Endothelial cell of umbilical vein (primary cell): ENCODE results near the gene PGAP6. TPM values are rescaled to one million over a fixed set of nuclear protein-coding genes. Genes with fewer than 3 reads are reported as not detected.

Experiments
- BruUV-seq: library from RNA; stranded (reverse); fragments of 400-500 nt; replicated peaks from 2 replicates; lab custom pipeline; 2021; lab: Mats Ljungman, UMichigan
- CTCF ChIA-PET: fragments of 300-600, 350-600 bp; sonication (Branson Sonifier 250); formaldehyde crosslinking; loops from one replicate; lab custom pipeline; 2021; ENCODE audit warnings: antibody characterized with exemption, inconsistent platforms; lab: Charles Lee
- POLR2A ChIA-PET: fragments of 300-600, 350-600 bp; sonication (Branson Sonifier 250); formaldehyde crosslinking; loops from one replicate; lab custom pipeline; 2021; ENCODE audit warnings: antibody characterized with exemption, inconsistent platforms; lab: Charles Lee
- DNase-seq: peaks from one replicate; pipeline ENCODE4 v3.0.0-alpha.2; 2011; ENCODE audit warnings: low read depth, low spot score
- FAIRE-seq: peaks from 2 replicates; lab custom pipeline; 2011; peaks lifted over from hg19 to GRCh38; lab: Jason Lieb, UNC
- H2AFZ ChIP-seq: 2 replicates; pipeline ENCODE4 v1.6.0; 2012; ENCODE audit warnings: low read depth, low read length, control low read depth, inconsistent platforms
- H3K27ac ChIP-seq: 2 replicates; pipeline ENCODE4 v1.5.1; 2011; ENCODE audit warnings: low read depth, mild to moderate bottlenecking, control low read depth, low read length, moderate library complexity; ENCODE audit not compliant: insufficient read depth
- H3K27me3 ChIP-seq, 2 experiments: 2 replicates each; pipeline versions ENCODE4 v1.6.0 to v1.6.1; 2011; ENCODE audit warnings: low read length in 2 of 2, mixed read lengths in 1 of 2; ENCODE audit not compliant: control insufficient read depth in 2 of 2, insufficient read depth in 2 of 2
- H3K36me3 ChIP-seq, 2 experiments: 2 replicates in 1 of 2; 3 replicates in 1 of 2; pipeline ENCODE4 v1.5.1; 2011; ENCODE audit warnings: low read length in 2 of 2, mild to moderate bottlenecking in 1 of 2, moderate library complexity in 1 of 2; ENCODE audit not compliant: control insufficient read depth in 2 of 2, insufficient read depth in 2 of 2; ENCODE audit errors: extremely low read depth in 1 of 2
- H3K4me1 ChIP-seq: 3 replicates; pipeline ENCODE4 v1.5.1; 2011; ENCODE audit warnings: mild to moderate bottlenecking, low read length; ENCODE audit not compliant: control insufficient read depth, insufficient read depth; ENCODE audit errors: extremely low read depth
- H3K4me2 ChIP-seq: 2 replicates; pipeline ENCODE4 v1.6.1; 2011; ENCODE audit warnings: low read length, control low read depth, mixed read lengths; ENCODE audit not compliant: insufficient read depth
- H3K4me3 ChIP-seq, 3 experiments: fragments of 200-600 bp in 1 of 3; sonication (generic), shearing (Covaris generic) in 1 of 3; replicated peaks in 1 of 3; 2 replicates each; pipeline ENCODE4 v1.5.1; 2011 to 2016; ENCODE audit warnings: control low read depth in 3 of 3, low read length in 3 of 3, mild to moderate bottlenecking in 2 of 3, inconsistent platforms in 1 of 3, low read depth in 1 of 3, moderate library complexity in 1 of 3; ENCODE audit not compliant: insufficient read depth in 1 of 3
- H3K79me2 ChIP-seq: 2 replicates; pipeline ENCODE4 v1.6.0; 2012; ENCODE audit warnings: low read length, inconsistent platforms; ENCODE audit not compliant: control insufficient read depth, insufficient read depth
- H3K9ac ChIP-seq: replicated peaks from 2 replicates; pipeline ENCODE3; 2011; ENCODE audit warnings: low read length, control low read depth; ENCODE audit not compliant: insufficient read depth; ENCODE audit errors: extremely low read depth
- H3K9me1 ChIP-seq: replicated peaks from 3 replicates; pipeline ENCODE4 v1.6.0; 2011; ENCODE audit warnings: mild to moderate bottlenecking, low read length; ENCODE audit not compliant: control insufficient read depth, insufficient read depth; ENCODE audit errors: extremely low read depth
- H3K9me3 ChIP-seq: replicated peaks from 2 replicates; pipeline ENCODE4 v1.5.1; 2012; ENCODE audit warnings: low read length, inconsistent platforms; ENCODE audit not compliant: control insufficient read depth, insufficient read depth
- H4K20me1 ChIP-seq: replicated peaks from 2 replicates; pipeline ENCODE3; 2011; ENCODE audit warnings: mild to moderate bottlenecking, low read length; ENCODE audit not compliant: control insufficient read depth, insufficient read depth; ENCODE audit errors: extremely low read depth
- FOS ChIP-seq: IDR thresholded peaks from 2 replicates; pipeline ENCODE4 v1.6.1; 2011; ENCODE audit warnings: mild to moderate bottlenecking, low read length, moderate library complexity, borderline replicate concordance; ENCODE audit not compliant: insufficient read depth
- MYC ChIP-seq: IDR thresholded peaks from one replicate; pipeline ENCODE4 v1.6.1; 2011; ENCODE audit warnings: mild to moderate bottlenecking, low read depth, low read length
- POLR2AphosphoS5 ChIP-seq: IDR thresholded peaks from 2 replicates; pipeline ENCODE4 v1.6.1; 2012; ENCODE audit warnings: low read depth, mild to moderate bottlenecking, control low read depth, low read length, moderate library complexity; ENCODE audit not compliant: insufficient read depth
- dilution Hi-C: fragments of 300-500 bp; cut with MboI; formaldehyde crosslinking; loops from one replicate; pipeline ENCODE4 v1.15.0; 2019; ENCODE audit warnings: low sequenced_read_pairs; ENCODE audit not compliant: extremely low pct_ligation_motif_present
- intact Hi-C: fragments of 100-400 bp; cut with micrococcal nuclease; formaldehyde crosslinking; loops from one replicate; pipeline ENCODE4 v1.10.0; 2022
- polyA plus RNA-seq, 4 experiments: library from polyadenylated mRNA; depleted of rRNA in 3 of 4; stranded (reverse) in 3 of 4; unstranded in 1 of 4; fragments of >200 nt; gene quantifications; 2 replicates each; pipeline versions ENCODE4 v1.2.1 to v1.2.3, GENCODE V29; 2011 to 2012; ENCODE audit warnings: missing spikeins in 1 of 4
- total RNA-seq: library from RNA; stranded (reverse); gene quantifications from 2 replicates; pipeline ENCODE4 v1.2.3, GENCODE V29; 2021

PGAP6 gene
- total and polyA plus RNA-seq, 2 donors (not counting 3 experiments of a cell fraction or from before 2014, with no cell fraction given): 89.8 to 365 TPM

- H3K9me3 ChIP-seq: no peaks in the 10 kb centered on the region
- intact Hi-C loops (no loop called here), dilution Hi-C loops (no loop called here)
- no peak overlapping the region for H3K4me2 ChIP-seq
- H3K4me3 ChIP-seq: no peak overlapping the region
- H3K27me3 ChIP-seq: no peaks in the 10 kb centered on the region
- no peaks in the 10 kb centered on the region for H3K9me1 ChIP-seq
- no peak overlapping the region for H2AFZ ChIP-seq
- CTCF ChIA-PET: interaction anchor here (4.8 kb wide), 1 partner anchor 254 kb away, joined by 130 read pairs; no protein-coding TSS in a partner anchor
- DNase-seq (no peak), FAIRE-seq (no peak)
- no peak overlapping the region for H3K9ac ChIP-seq
- no peak for TF ChIP-seq POLR2AphosphoS5
- no peak overlapping the region for H3K27ac ChIP-seq
- no peaks in the 10 kb centered on the region for H4K20me1 ChIP-seq
- H3K4me1 ChIP-seq: no peaks in the 10 kb centered on the region
- BruUV-seq: no TSS peak
- H3K79me2 ChIP-seq: no peaks in the 10 kb centered on the region
- no peaks in the 10 kb centered on the region for H3K36me3 ChIP-seq
- POLR2A ChIA-PET: no interaction called here
These were observed 22.6 kb downstream of the PGAP6 start for GRCh38 chr16:359067-359763.

GRCh38 chr16:356741-357140, 25.0 kb downstream of the PGAP6 start:
- Histone ChIP-seq H3K79me2 (peaks cover under 1% of the 10 kb centered on the region), H3K27ac (no peak overlapping the region), H3K9me1 (no peaks in the 10 kb centered on the region), H3K9ac (no peak overlapping the region), H3K4me1 (no peaks in the 10 kb centered on the region), H3K36me3 (no peaks in the 10 kb centered on the region), H3K27me3 (no peaks in the 10 kb centered on the region), H4K20me1 (no peaks in the 10 kb centered on the region), H2AFZ (no peak overlapping the region), H3K9me3 (no peaks in the 10 kb centered on the region), H3K4me3 (no peak overlapping the region), H3K4me2 (no peak overlapping the region)
- DNase-seq: no peak
- no peak for FAIRE-seq
- no TSS peak for BruUV-seq
- dilution Hi-C loops: no loop called here
- intact Hi-C loops: no loop called here
- TF ChIP-seq FOS (no peak), MYC (no peak)
- CTCF ChIA-PET: interaction anchor here (0.5 to 1.8 kb wide), 3 partner anchors 10 to 250 kb away, joined by 3 to 7 read pairs (median 4); no protein-coding TSS in a partner anchor
- POLR2A ChIA-PET: no interaction called here
